Measurements from ENCODE around the gene EPB41L3. TPM values are rescaled to one million over a fixed set of nuclear protein-coding genes. Genes with fewer than 3 reads are reported as not detected.

The EPB41L3 gene
- total RNA-seq, 1 donor from 2014 or later: 16.8 TPM

GRCh38 chr18:5529471-5529870 is 14.3 kb downstream of the EPB41L3 start:
- no peak overlapping the region for H3K4me3 Mint-ChIP-seq (ENCODE audit: unreplicated experiment)
- no peak for TF ChIP-seq CTCF (IDR thresholded peaks at IDR 0.05; ENCODE audit: unreplicated experiment)
- no peak for DNase-seq (ENCODE audit: low spot score)
- no peaks in the 10 kb centered on the region for H3K4me1 Mint-ChIP-seq (ENCODE audit: unreplicated experiment)
- no peaks in the 10 kb centered on the region for H3K9me3 Mint-ChIP-seq (ENCODE audit: unreplicated experiment)
- H3K36me3 Mint-ChIP-seq (ENCODE audit: low read depth, unreplicated experiment): no peaks in the 10 kb centered on the region
- no peaks in the 10 kb centered on the region for H3K27me3 Mint-ChIP-seq (ENCODE audit: unreplicated experiment)
- H3K27ac Mint-ChIP-seq (ENCODE audit: unreplicated experiment): no peak overlapping the region

DNA sequence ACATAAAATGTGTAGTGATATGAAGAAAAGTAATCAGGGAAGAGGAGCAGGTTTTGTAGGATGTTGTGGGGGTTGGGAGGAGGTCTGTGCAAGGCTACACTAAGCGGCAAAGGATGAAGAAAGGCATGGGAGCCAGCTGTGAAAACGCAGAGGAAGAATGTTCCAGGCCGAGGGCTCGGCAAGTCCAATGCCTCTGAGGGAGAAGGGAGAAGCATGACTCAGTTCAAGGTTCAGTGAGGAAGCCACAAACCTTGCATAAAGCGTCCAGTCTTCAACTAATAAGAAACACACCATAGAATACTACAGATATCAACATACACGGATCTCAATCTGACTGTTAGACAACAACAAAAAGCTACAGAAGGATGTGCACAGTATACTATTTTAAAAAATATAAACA is 16.2 kb downstream of the EPB41L3 start:
- Mint-ChIP-seq H3K4me3 (ENCODE audit: unreplicated experiment) (no peak overlapping the region), H3K27ac (ENCODE audit: unreplicated experiment) (no peak overlapping the region), H3K9me3 (ENCODE audit: unreplicated experiment) (no peaks in the 10 kb centered on the region), H3K4me1 (ENCODE audit: unreplicated experiment) (no peaks in the 10 kb centered on the region), H3K27me3 (ENCODE audit: unreplicated experiment) (no peaks in the 10 kb centered on the region), H3K36me3 (ENCODE audit: low read depth, unreplicated experiment) (no peaks in the 10 kb centered on the region)
- DNase-seq (ENCODE audit: low spot score): no peak
- no peak for TF ChIP-seq CTCF (IDR thresholded peaks at IDR 0.05; ENCODE audit: unreplicated experiment)

DNA sequence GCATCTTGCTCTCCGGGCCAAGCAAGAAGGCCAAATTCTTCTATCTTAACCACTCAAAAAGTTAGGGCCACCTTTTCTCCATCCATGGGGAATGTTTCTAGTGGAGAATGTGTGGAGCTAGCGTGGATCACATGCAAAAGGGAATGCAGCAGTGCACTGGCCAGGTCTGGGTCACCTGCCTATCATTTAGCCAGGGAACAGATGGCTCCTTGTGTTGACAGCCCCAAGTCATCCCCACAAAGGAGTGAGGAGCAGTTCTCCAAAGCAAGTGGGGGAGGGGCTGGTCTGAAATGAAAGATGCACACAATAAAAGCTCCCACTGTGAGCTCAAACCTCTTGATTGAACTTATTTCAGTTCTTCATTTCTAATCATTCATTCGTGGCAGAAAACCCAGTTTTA is 19.1 kb downstream of the EPB41L3 start:
- Mint-ChIP-seq H3K27me3 (ENCODE audit: unreplicated experiment) (no peaks in the 10 kb centered on the region), H3K4me1 (ENCODE audit: unreplicated experiment) (no peaks in the 10 kb centered on the region), H3K36me3 (ENCODE audit: low read depth, unreplicated experiment) (no peaks in the 10 kb centered on the region), H3K9me3 (ENCODE audit: unreplicated experiment) (no peaks in the 10 kb centered on the region), H3K27ac (ENCODE audit: unreplicated experiment) (no peak overlapping the region), H3K4me3 (ENCODE audit: unreplicated experiment) (no peak overlapping the region)
- DNase-seq (ENCODE audit: low spot score): no peak
- no peak for TF ChIP-seq CTCF (IDR thresholded peaks at IDR 0.05; ENCODE audit: unreplicated experiment)

GRCh38 chr18:5521000-5521399 is 22.8 kb downstream of the EPB41L3 start:
- H3K36me3 Mint-ChIP-seq (ENCODE audit: low read depth, unreplicated experiment): no peaks in the 10 kb centered on the region
- TF ChIP-seq CTCF (IDR thresholded peaks at IDR 0.05; ENCODE audit: unreplicated experiment): no peak
- no peak overlapping the region for H3K4me3 Mint-ChIP-seq (ENCODE audit: unreplicated experiment)
- H3K4me1 Mint-ChIP-seq (ENCODE audit: unreplicated experiment): peaks cover 3% of the 10 kb centered on the region
- no peak overlapping the region for H3K27ac Mint-ChIP-seq (ENCODE audit: unreplicated experiment)
- peaks cover 2% of the 10 kb centered on the region for H3K27me3 Mint-ChIP-seq (ENCODE audit: unreplicated experiment)
- DNase-seq (ENCODE audit: low spot score): no peak
- no peaks in the 10 kb centered on the region for H3K9me3 Mint-ChIP-seq (ENCODE audit: unreplicated experiment)

- H3K9me3 Mint-ChIP-seq (ENCODE audit: unreplicated experiment): no peaks in the 10 kb centered on the region
- H3K4me1 Mint-ChIP-seq (ENCODE audit: unreplicated experiment): peaks cover 8% of the 10 kb centered on the region
- H3K4me3 Mint-ChIP-seq (ENCODE audit: unreplicated experiment): no peak overlapping the region
- DNase-seq (ENCODE audit: low spot score): no peak
- TF ChIP-seq CTCF (IDR thresholded peaks at IDR 0.05; ENCODE audit: unreplicated experiment): no peak
- H3K27me3 Mint-ChIP-seq (ENCODE audit: unreplicated experiment): peaks cover 2% of the 10 kb centered on the region
- H3K27ac Mint-ChIP-seq (ENCODE audit: unreplicated experiment): no peak overlapping the region
- no peaks in the 10 kb centered on the region for H3K36me3 Mint-ChIP-seq (ENCODE audit: low read depth, unreplicated experiment)
These were observed 23.3 kb downstream of the EPB41L3 start for GRCh38 chr18:5520464-5520863.
